ENCODE measurements around the gene JDP2.

DNA sequence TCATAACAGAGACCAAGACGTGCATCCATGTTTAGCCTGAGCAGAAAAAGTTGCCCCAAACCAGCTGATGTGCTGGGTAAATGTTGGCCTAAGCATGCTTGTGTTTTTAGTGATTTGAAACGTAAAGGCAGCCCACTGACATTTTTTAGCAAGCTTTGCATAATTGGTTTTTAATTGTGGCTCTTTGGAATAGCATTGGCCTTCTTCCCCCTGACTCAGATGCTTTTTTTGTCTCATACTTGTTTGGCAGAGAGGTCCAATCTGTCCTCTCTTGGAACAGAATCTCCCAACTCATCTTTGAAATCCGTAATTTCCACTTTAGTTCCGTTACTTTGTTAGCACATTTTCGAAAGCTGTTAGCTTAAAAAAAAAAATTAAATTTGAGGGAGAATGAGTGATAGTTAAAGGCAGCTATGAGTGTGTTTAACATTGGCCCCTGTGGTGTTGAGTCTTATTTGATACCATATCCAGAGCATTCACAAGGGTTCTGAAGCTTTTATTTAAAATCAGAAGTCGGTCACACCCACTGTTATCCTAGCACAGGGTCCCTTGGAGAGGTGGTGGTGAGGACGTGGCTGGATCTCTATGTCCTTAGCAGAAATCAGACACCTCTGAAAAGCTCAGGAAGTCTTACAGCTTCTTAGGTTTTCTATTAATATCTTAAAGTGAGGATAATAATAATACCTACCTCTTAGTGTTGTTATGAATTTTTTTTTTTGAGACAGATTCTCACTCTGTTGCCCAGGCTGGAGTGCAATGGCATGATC, 15.6 kb downstream of the JDP2 start:
- TF ChIP-seq, protein P1, sequence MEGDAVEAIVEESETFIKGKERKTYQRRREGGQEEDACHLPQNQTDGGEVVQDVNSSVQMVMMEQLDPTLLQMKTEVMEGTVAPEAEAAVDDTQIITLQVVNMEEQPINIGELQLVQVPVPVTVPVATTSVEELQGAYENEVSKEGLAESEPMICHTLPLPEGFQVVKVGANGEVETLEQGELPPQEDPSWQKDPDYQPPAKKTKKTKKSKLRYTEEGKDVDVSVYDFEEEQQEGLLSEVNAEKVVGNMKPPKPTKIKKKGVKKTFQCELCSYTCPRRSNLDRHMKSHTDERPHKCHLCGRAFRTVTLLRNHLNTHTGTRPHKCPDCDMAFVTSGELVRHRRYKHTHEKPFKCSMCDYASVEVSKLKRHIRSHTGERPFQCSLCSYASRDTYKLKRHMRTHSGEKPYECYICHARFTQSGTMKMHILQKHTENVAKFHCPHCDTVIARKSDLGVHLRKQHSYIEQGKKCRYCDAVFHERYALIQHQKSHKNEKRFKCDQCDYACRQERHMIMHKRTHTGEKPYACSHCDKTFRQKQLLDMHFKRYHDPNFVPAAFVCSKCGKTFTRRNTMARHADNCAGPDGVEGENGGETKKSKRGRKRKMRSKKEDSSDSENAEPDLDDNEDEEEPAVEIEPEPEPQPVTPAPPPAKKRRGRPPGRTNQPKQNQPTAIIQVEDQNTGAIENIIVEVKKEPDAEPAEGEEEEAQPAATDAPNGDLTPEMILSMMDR (IDR thresholded peaks at IDR 0.05) = no peak
- TF ChIP-seq TCF12 (IDR thresholded peaks at IDR 0.05) (no peak), TAF1 (IDR thresholded peaks at IDR 0.05; ENCODE audit: borderline replicate concordance, low read depth, low read length) (no peak), EP300 (IDR thresholded peaks at IDR 0.05; ENCODE audit: borderline replicate concordance in 1 of 2, low read depth in 1 of 2, low read length in 1 of 2) (no peak)
- TF ChIP-seq, protein P2, sequence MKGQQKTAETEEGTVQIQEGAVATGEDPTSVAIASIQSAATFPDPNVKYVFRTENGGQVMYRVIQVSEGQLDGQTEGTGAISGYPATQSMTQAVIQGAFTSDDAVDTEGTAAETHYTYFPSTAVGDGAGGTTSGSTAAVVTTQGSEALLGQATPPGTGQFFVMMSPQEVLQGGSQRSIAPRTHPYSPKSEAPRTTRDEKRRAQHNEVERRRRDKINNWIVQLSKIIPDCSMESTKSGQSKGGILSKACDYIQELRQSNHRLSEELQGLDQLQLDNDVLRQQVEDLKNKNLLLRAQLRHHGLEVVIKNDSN (IDR thresholded peaks at IDR 0.05; ENCODE audit: borderline replicate concordance, low read depth) = no peak

Data from SK-N-SH (cell line).